ENCODE measurements around the gene RARA. TPM values are rescaled to one million over a fixed set of nuclear protein-coding genes. Genes with fewer than 3 reads are reported as not detected.

The RARA gene
- total and polyA plus RNA-seq, 2 experiments from 2014 or later = 7.4 to 15.9 TPM

DNA sequence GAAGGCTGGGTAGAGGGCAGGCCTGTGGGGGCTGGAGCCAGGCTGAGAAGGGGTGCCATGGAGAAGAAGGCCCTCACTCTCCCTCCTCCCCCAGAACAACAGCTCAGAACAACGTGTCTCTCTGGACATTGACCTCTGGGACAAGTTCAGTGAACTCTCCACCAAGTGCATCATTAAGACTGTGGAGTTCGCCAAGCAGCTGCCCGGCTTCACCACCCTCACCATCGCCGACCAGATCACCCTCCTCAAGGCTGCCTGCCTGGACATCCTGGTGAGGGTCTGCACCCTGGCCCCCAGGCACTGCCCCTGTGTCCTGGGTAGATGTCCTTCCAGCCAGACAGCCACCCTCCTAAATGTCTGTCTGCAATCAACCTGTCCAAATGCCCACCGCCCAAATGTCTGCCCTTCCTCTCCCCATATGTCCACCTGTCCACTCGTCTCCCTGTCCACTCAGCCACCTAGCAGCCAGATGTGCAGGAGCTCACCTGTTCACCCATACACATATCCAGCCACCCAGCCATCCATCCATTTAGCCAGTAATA is 43.3 kb downstream of the RARA start:
- TF ChIP-seq ETS1 (IDR thresholded peaks at IDR 0.05) (no peak), ZNF331 (CRISPR knock-in tag; IDR thresholded peaks at IDR 0.05; ENCODE audit: low read depth) (no peak), NANOG (IDR thresholded peaks at IDR 0.05; ENCODE audit: borderline replicate concordance) (no peak), POLR2AphosphoS5 (IDR thresholded peaks at IDR 0.05; ENCODE audit: low read depth) (no peak), EZH2phosphoT487 (IDR thresholded peaks at IDR 0.05; ENCODE audit: unreplicated experiment) (no peak), STAT1 (IDR thresholded peaks at IDR 0.05; ENCODE audit: unreplicated experiment) (no peak), CREB1 (CRISPR knock-in tag; IDR thresholded peaks at IDR 0.05; ENCODE audit: low read depth) (no peak), JUNB (IDR thresholded peaks at IDR 0.05; ENCODE audit: unreplicated experiment) (no peak)
- TF ChIP-seq, protein P1, sequence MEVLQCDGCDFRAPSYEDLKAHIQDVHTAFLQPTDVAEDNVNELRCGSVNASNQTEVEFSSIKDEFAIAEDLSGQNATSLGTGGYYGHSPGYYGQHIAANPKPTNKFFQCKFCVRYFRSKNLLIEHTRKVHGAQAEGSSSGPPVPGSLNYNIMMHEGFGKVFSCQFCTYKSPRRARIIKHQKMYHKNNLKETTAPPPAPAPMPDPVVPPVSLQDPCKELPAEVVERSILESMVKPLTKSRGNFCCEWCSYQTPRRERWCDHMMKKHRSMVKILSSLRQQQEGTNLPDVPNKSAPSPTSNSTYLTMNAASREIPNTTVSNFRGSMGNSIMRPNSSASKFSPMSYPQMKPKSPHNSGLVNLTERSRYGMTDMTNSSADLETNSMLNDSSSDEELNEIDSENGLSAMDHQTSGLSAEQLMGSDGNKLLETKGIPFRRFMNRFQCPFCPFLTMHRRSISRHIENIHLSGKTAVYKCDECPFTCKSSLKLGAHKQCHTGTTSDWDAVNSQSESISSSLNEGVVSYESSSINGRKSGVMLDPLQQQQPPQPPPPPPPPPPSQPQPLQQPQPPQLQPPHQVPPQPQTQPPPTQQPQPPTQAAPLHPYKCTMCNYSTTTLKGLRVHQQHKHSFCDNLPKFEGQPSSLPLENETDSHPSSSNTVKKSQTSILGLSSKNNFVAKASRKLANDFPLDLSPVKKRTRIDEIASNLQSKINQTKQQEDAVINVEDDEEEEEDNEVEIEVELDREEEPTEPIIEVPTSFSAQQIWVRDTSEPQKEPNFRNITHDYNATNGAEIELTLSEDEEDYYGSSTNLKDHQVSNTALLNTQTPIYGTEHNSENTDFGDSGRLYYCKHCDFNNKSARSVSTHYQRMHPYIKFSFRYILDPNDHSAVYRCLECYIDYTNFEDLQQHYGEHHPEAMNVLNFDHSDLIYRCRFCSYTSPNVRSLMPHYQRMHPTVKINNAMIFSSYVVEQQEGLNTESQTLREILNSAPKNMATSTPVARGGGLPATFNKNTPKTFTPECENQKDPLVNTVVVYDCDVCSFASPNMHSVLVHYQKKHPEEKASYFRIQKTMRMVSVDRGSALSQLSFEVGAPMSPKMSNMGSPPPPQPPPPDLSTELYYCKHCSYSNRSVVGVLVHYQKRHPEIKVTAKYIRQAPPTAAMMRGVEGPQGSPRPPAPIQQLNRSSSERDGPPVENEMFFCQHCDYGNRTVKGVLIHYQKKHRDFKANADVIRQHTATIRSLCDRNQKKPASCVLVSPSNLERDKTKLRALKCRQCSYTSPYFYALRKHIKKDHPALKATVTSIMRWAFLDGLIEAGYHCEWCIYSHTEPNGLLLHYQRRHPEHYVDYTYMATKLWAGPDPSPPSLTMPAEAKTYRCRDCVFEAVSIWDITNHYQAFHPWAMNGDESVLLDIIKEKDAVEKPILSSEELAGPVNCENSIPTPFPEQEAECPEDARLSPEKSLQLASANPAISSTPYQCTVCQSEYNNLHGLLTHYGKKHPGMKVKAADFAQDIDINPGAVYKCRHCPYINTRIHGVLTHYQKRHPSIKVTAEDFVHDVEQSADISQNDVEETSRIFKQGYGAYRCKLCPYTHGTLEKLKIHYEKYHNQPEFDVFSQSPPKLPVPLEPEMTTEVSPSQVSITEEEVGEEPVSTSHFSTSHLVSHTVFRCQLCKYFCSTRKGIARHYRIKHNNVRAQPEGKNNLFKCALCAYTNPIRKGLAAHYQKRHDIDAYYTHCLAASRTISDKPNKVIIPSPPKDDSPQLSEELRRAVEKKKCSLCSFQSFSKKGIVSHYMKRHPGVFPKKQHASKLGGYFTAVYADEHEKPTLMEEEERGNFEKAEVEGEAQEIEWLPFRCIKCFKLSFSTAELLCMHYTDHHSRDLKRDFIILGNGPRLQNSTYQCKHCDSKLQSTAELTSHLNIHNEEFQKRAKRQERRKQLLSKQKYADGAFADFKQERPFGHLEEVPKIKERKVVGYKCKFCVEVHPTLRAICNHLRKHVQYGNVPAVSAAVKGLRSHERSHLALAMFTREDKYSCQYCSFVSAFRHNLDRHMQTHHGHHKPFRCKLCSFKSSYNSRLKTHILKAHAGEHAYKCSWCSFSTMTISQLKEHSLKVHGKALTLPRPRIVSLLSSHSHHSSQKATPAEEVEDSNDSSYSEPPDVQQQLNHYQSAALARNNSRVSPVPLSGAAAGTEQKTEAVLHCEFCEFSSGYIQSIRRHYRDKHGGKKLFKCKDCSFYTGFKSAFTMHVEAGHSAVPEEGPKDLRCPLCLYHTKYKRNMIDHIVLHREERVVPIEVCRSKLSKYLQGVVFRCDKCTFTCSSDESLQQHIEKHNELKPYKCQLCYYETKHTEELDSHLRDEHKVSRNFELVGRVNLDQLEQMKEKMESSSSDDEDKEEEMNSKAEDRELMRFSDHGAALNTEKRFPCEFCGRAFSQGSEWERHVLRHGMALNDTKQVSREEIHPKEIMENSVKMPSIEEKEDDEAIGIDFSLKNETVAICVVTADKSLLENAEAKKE (CRISPR knock-in tag; IDR thresholded peaks at IDR 0.05) = no peak
- TF ChIP-seq, protein P2, sequence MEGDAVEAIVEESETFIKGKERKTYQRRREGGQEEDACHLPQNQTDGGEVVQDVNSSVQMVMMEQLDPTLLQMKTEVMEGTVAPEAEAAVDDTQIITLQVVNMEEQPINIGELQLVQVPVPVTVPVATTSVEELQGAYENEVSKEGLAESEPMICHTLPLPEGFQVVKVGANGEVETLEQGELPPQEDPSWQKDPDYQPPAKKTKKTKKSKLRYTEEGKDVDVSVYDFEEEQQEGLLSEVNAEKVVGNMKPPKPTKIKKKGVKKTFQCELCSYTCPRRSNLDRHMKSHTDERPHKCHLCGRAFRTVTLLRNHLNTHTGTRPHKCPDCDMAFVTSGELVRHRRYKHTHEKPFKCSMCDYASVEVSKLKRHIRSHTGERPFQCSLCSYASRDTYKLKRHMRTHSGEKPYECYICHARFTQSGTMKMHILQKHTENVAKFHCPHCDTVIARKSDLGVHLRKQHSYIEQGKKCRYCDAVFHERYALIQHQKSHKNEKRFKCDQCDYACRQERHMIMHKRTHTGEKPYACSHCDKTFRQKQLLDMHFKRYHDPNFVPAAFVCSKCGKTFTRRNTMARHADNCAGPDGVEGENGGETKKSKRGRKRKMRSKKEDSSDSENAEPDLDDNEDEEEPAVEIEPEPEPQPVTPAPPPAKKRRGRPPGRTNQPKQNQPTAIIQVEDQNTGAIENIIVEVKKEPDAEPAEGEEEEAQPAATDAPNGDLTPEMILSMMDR (conservative IDR thresholded peaks at IDR 0.05; ENCODE audit: low read depth in 2 of 2) = no peak
- no peak overlapping the region for H3K4me3 ChIP-seq
- no peak overlapping the region for H2AFZ ChIP-seq
- H4K20me1 ChIP-seq (replicated peaks; ENCODE audit: insufficient read depth) = peaks cover 6% of the 10 kb centered on the region; the same call in 1 of the 2 replicates
- ATAC-seq (no peak), DNase-seq (ENCODE audit: low spot score) (no peak)
- peaks cover 41% of the 10 kb centered on the region for H3K36me3 Mint-ChIP-seq (ENCODE audit: low read depth)
- no peaks in the 10 kb centered on the region for H3F3A ChIP-seq (replicated peaks; ENCODE audit: low read depth)
- no peaks in the 10 kb centered on the region for H3K9me2 ChIP-seq (ENCODE audit: insufficient read depth)
- no peak overlapping the region for H3K27ac ChIP-seq (ENCODE audit: low read depth)
- H3K27me3 Mint-ChIP-seq (ENCODE audit: insufficient read depth, low read depth, poor library complexity) = peaks cover 37% of the 10 kb centered on the region
- no peaks in the 10 kb centered on the region for H3K79me2 ChIP-seq (replicated peaks; ENCODE audit: insufficient read depth)
- H3K9me3 Mint-ChIP-seq = no peaks in the 10 kb centered on the region
- H3K27ac Mint-ChIP-seq = no peak overlapping the region
- H3K4me3 Mint-ChIP-seq = peak overlapping the region; percentile 19; the same call in 1 of the 3 replicates
- no peaks in the 10 kb centered on the region for H3K36me3 ChIP-seq (ENCODE audit: insufficient read depth)
- peaks cover 26% of the 10 kb centered on the region for H3K27me3 ChIP-seq (ENCODE audit: insufficient read depth)
- H3K4me1 Mint-ChIP-seq = peaks cover 77% of the 10 kb centered on the region
- peaks cover 60% of the 10 kb centered on the region for H3K4me1 ChIP-seq (ENCODE audit: insufficient read depth)
- H3K4me2 ChIP-seq = no peak overlapping the region
